Measurements from ENCODE around the gene SHB.

DNA sequence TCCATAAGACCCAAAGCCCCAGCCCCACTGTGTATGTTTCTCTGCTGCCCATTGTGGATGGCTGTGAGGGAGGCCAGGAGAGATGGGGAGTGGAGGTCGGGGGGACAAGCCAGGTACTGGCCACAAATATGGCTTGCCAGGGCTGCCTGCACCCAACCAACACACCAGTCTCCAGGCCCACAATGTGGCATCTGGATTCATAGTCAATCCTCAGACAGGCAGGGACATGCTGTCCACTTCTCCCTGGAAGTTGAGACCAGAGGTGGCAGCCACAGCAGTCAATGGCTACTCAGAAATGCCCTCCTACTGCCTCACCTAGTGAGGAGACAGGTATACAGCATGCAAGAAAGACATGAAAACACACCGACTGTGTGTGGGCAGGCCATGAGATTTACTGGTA lies 103.9 kb downstream of the SHB start:
- TF ChIP-seq, protein P1, sequence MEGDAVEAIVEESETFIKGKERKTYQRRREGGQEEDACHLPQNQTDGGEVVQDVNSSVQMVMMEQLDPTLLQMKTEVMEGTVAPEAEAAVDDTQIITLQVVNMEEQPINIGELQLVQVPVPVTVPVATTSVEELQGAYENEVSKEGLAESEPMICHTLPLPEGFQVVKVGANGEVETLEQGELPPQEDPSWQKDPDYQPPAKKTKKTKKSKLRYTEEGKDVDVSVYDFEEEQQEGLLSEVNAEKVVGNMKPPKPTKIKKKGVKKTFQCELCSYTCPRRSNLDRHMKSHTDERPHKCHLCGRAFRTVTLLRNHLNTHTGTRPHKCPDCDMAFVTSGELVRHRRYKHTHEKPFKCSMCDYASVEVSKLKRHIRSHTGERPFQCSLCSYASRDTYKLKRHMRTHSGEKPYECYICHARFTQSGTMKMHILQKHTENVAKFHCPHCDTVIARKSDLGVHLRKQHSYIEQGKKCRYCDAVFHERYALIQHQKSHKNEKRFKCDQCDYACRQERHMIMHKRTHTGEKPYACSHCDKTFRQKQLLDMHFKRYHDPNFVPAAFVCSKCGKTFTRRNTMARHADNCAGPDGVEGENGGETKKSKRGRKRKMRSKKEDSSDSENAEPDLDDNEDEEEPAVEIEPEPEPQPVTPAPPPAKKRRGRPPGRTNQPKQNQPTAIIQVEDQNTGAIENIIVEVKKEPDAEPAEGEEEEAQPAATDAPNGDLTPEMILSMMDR (IDR thresholded peaks at IDR 0.05; ENCODE audit: low read length): no peak
- TF ChIP-seq EZH2phosphoT487 (IDR thresholded peaks at IDR 0.05; ENCODE audit: low read length) (no peak), EZH2 (optimal IDR thresholded peaks at IDR 0.05; ENCODE audit: low read depth, low read length) (no peak)
